GM21526 (cell line): ENCODE measurements around the gene CAPN5.
"Not testable (repeated sequence)": the region's sequence is repeated elsewhere in the genome, so short reads cannot be mapped to it uniquely, and the experiment has no call there.

ENCODE experiments used
- ATAC-seq: cut with Tn5 transposase; IDR thresholded peaks from one replicate; pipeline ENCODE4 v1.9.1; 2021; ENCODE audit warnings: moderate library complexity; ENCODE audit not compliant: unreplicated experiment, low FRiP score

Gene CAPN5

DNA sequence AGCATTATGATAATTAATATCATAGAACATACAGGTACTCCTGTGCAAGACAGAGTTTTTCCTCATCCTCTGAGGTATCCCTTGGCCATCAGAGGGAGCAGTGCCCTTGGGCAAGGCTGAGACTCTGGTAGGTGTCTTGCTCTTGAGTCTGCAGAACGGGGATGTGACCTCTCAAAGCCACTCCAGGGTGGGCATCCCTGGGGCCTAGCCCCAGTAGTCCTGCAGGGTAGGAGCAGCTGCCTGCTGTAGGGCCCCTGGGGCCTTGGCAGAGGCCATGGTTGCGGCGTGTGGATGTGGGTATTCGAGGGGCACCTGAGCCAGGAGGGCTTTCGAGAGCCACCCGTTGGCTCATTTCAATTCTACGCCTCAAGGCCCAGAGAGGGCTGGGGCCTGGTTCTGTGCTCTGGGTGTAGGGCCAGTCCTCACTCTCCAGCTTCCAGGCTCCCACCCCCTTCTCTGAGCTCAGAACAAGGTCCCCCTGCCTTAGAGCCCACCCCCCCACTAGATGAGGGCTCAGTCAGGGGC is 28.1 kb downstream of the CAPN5 start:
- no peak for ATAC-seq

DNA sequence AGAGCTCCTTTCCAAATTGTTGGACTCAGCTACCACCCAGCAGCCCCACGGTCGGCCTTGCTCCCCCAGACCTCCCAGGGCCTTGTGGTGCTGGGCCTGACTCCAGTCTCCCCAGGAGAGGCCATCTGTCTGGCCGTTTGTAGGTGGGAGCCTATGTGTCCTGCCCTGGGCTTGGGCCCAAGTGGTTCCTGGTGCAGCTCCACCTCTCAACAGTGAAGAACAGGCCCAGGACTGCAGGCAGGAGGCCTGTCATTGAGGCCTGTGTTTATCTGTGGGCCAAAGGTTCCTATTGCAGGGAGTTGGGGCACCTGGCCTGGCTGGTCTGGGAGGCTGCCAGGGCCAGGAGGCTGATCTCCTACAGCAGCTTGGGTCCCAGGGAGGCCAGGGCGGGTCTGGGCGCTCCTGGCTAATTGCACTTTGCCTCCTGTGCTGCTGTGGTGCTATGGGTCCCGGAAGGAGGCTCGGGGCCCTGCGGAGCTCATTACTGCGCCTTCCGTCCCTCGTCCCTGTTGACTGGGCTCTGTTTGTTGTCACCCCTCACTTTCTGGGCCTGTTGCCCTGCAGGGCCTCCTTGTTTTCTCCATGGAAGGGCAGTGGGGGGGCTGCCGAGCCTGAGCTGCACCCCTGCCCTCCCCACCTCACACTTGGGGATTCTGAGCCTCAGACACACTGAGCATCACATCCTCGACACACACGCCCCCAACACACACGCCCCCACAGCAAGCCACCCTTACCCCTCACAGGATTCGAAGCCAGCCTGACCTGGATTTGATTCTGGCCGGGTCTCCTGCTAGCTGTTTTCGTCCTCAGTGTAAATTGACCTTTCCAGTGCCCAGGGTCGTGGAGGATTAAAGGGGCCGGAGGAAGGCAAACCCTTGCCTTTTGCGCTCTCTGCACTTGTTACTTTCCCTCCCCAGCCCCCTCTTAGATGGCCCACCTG is 29.1 kb downstream of the CAPN5 start:
- no peak for ATAC-seq

DNA sequence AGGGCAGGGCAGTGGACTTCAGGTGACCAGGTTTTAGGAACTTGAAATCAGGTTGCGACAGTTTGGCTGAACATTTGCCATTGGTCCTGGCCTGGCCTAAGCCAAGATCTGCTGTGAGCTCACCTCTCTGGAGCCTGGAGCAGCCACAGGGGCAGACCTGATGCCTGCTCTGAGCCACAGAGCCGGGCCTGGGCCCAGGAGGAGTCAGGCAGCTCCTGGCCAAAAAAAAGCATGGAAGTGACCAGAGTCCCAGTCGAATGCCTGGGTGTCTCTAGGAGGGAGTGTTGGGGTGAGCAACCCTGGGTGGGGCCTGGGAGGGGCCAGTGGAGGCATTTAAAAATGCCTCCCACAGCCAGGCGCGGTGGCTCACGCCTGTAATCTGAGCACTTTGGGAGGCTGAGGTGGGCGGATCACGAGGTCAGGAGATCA is 29.8 kb downstream of the CAPN5 start:
- ATAC-seq = no peak

DNA sequence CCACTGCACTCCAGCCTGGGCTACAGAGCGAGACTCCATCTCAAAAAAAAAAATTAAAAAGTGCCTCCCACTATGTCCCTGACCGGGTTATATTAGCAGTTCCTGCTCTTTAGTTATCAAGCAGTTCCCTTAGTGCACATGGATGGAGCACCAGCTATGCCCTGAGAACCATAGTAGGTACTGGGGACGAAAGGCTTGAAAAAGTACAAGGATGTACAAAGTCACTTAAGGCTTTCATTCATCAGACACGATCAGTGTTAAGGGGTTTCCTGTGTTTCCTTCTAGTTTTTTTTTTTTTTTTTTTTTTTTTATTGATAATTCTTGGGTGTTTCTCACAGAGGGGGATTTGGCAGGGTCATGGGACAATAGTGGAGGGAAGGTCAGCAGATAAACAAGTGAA is 30.4 kb downstream of the CAPN5 start:
- not testable (repeated sequence) for ATAC-seq

DNA sequence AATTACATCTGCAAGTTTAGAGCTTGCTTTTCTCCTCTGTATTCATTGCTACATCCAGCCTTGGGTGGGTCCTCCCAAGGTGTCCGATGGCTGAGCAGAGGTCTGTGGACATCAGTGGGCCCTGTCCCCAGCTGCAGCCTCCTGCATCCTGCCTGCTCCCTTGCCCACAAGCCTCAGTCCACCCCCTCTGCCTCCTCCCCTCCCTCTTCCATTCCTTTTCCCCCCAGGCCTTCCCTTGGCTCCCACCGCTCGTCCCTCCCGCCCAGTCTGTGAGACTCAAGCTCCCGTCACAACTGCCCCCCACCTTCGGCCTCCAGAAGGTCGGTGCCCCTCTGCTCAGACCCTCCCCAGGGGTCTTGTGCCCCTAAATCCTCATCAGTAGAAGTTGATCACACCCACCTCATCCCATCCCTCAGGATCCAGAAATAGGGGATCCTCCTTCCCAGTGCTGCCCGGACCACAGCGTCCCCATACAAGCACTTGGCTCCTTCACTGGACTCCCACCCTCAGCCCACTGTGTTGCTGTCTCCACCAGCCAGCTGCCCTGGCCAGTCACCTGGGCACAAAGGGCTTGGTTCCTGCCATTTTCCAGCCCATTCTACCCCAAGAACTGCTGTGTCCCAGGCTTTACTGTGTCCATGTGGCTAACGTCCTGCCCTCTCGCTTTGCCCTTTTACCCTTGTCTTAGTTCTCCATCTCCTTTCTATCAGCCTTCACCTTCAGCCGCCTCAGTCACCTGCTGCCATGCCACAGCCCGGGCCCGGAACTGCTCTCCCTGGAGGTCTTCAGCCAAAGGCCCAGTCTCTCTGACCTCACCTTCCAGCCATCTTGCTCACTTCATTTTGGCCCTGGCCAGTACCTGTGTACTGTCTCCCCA is 33.6 kb downstream of the CAPN5 start:
- ATAC-seq = no peak

DNA sequence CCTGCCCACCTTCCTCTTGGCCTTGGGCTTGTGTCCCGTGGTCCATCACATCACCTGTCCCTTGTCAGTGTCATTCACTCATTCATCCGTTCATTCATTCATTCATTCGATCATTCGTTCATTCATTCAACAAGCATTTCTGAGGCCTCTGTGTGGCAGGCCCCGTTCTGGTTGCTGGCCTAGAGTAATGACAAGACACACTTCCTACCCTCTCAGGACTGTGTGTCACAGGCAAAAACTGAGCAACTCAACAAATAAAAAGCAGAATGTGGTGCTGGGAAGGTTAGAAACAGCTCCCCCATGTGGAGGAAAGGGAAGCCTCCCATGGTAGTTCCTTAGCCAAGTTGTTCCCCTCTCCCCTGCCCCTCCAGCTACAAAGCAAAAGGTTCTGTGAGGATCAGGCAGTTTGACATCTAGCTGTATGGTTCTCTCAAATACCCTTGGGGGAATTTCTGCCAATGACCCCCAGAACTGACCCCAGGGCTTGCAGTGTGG is 34.3 kb downstream of the CAPN5 start:
- no peak for ATAC-seq

DNA sequence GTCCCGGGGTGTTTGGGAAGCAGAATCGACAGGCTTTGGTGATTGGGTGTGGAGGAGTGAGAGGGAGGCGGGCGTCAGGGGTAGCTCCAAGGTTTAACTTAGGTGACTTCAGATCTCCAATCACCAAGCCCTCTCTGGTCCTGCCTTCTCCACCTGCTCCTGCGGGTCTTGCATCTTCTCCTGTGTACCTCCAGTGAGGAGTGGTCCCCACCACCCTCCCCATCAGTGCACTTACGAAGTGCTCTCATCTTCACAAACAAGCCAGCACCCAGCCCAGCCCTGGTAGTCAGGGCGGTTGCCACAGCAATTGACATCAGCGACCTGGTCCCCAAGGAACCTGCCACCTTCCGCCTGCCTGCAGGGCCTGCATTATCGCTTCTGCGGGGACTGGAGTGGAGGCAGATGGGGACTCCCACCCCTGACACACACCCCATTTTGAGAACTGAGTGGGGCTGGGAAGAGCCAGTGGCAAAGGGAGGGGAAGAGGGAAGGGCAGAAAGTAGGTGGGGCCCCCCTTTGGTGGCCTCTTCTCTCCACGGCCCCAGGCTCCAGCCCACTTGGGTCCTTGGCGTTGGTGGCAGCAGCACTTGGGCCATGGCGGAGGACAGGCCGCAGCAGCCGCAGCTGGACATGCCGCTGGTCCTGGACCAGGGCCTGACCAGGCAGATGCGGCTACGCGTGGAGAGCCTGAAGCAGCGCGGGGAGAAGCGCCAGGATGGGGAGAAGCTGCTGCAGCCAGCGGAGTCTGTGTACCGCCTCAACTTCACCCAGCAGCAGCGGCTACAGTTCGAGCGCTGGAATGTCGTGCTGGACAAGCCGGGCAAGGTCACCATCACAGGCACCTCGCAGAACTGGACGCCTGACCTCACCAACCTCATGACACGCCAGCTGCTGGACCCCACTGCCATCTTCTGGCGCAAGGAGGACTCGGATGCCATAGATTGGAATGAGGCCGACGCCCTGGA is 35.8 kb downstream of the CAPN5 start, which contains the start of gene OMP:
OMP (plus strand) TSS at position 595 of the 965 bp plus-strand sequence; CDS start at position 595, 0 bp downstream.
- no peak for ATAC-seq

DNA sequence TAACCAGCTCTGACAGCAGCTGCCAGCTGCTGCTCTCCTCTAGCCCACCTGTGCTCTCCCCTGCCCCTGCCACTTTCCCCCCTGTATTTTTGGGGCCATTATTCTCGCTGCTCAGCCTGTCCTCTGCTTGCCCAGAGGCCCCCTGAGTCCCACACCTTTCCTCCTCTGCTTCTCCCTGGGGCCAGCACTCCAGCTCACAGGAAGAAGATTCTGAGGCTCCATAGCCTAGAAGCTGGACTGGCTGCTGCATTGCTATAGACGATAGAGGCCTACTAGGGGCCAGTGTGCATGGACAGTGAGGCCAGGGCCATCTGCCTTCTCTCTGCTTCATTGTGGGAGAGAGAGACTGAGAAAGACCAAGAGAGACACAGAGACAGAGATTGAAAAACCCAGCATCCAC is 36.5 kb downstream of the CAPN5 start:
- no peak for ATAC-seq

DNA sequence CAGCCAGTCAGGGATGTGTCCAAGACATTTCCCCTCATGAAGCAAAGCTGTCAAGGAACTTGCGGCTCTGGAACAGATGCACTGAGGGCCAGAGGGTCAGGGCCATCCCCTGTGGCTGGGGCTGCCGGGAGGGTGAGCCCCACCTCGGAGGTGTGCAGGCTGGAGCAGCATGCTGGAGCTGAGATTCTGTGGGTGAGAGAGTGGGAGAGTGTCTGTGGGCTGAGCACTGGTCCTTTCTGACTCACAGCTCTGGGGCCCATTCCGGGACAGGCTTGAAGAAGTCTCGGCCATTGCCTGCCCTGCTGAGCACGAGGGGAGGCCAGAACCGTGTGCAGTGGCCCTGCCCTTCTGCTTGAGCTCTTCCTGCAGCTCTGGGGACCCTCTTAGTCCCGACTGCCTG is 38.0 kb downstream of the CAPN5 start:
- no peak for ATAC-seq

DNA sequence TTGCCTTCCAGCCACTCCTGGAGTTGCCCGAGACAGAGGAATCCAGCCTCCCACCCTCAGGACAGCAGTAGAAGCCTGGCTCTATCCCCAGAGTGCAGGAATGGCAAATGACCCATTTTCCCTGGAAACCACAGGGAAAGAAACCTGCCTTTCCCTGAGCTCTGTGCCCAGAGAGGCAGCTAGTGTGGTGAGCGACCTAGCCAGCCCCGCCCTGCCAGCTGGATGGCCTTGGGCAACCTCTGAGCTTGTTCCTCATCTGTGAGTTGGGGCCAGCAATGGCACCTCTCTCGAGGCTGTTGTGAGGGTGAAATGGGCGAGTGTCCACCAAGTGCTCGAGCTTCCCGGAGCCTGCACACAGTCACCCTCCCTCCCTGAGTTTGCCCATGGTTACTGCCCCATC is 39.5 kb downstream of the CAPN5 start:
- ATAC-seq = no peak

DNA sequence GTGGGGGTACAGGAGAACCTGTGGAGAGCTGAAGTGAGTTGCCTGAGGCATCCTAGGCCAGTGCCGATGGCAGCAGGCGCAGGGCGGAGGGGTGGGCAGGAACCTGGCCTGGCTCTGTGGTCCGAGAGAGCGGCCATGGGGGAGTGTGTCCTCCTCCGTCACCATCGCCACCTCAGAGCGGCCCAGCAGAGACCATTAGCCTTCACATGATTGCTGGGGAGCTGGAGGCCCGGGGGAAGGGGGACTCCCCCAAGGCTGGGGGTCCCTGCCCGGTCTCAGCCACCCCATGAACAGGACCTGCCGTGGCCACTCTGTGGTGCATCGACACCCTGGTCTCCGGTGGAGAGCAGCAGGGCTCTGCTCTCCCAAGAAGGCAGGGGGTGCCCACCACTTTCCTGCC is 40.0 kb downstream of the CAPN5 start:
- ATAC-seq = no peak

DNA sequence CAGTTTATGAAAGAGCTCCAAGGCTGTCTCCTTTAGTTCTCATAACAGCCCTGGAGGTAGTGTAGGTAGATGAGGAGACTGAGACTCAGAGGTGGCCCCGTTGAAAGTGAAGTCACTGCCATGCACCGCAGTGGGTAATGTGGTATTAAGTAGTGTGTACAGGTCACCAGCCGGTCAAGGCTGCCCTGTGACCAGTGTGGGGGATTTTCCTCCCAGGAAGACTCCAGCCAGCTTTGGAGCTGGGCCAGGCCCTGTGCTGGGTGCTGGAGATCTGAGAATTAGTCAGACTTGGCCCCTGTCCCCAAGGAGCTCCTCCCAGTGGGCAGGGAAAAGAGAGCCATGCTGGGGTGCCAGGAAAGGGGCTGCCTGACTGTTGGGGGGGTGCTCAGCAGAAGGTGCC is 41.2 kb downstream of the CAPN5 start:
- ATAC-seq = no peak

DNA sequence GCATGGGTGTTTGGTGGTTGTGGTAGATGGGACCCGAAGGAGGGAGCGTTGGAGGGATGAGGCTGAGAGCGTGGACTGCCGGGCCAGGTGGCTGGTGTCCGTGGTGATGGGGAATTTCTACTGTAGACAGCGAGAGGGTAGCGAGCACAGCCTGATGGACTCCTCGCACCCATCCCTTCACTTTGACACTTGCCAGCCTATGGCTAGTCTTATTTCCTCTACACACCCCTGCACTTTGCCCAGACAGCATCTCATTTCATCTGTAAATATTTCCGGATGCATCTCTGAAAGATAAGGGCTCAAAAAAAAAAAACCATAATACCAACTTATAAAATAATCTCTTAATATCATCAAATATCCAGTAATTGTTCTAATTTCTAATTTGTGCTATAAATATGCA is 41.7 kb downstream of the CAPN5 start:
- no peak for ATAC-seq

DNA sequence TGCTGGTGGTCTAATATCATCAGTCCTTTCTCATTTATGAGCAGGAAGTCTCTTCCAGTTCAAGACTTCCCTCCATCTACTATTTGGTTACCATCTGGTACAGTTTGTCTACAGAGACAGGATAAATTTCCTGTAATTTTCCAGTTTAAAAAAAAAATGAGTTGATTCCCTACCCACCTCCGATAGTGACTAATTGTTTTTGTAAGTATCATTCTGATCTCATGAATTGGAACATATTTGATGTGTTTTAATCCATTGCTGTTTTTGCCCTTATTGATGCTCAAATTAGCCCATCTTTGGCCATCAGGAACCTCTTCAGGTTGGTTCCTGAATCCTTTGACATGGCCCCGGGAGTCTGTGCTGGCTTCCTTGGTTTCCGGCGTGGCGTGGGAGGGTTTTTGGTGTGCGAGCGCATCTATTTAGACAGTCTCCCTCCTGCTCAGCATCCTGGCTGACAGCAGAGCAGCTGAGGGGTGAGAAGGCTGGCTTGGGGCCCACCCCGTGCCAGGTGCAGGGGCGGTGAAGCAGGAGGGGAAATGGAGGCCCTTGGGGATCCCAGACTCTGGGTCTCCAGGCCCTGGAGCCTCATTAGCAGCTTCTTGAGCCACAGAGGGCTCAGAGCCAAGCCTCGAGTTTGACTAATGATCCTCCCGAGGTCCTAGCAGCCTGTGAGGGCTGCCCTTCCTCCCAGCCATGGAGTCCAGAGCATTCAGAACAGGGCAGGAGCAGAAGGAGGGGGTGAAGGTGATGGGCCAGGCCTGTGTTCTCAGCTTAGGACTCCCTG is 42.7 kb downstream of the CAPN5 start:
- ATAC-seq = no peak

DNA sequence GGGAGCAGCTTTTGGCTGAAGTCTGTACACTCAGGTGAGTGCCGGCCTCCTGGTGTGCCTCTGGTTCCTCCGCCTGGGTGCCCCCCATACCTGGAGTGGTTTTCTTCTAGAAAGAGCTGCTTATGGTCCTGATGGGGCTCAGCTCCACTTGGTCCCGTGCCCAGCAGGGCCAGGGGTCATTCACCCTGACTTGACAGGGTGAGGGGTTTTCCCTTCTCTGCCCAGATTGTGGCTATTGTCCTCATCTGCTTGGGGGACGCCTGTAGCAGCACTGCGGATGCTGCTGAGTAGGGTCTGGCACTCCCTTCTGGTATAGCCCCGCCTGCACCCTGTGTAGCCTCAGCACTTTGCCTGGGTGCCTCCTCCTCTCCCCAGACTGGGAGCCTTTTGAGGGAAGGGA is 44.1 kb downstream of the CAPN5 start:
- ATAC-seq = no peak

DNA sequence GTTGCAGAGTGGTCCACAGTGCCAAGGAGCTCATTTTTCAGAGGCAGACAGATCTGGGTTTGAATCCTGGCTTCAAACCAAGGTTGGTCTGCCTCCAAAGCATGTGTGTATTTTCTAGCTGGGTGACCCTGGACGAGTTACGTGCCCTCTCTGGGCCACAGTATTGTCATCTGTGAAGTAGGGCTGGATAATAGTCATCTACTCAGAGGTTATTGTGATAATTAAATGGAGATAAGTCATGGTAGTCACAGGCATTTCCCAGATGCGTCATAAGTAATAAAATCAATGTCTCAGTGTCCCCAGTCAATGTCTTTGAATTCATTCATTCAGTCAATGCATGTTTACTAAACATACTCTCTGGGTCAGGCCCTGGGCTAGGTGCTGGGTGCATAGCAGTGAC is 44.5 kb downstream of the CAPN5 start:
- no peak for ATAC-seq

DNA sequence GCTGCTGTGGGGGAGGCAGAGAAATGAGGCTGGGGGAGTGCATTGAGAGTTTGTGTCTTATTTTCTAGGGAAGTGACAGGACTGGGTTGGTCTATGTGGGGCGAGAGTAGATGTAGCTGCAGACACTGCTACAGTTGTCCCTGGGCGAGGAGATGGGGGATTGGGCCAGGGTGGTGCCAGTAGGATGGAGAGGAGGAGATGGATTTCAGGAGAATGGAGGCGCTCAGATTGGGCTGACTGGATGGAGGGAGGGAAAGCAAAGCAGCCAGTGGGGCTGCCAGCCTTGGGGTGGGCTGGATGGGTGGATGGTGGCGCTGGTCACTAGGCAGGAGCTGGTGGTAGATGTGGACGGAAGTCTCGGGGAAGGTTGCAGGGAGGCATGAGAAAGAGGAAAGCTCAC is 45.2 kb downstream of the CAPN5 start:
- ATAC-seq = no peak

DNA sequence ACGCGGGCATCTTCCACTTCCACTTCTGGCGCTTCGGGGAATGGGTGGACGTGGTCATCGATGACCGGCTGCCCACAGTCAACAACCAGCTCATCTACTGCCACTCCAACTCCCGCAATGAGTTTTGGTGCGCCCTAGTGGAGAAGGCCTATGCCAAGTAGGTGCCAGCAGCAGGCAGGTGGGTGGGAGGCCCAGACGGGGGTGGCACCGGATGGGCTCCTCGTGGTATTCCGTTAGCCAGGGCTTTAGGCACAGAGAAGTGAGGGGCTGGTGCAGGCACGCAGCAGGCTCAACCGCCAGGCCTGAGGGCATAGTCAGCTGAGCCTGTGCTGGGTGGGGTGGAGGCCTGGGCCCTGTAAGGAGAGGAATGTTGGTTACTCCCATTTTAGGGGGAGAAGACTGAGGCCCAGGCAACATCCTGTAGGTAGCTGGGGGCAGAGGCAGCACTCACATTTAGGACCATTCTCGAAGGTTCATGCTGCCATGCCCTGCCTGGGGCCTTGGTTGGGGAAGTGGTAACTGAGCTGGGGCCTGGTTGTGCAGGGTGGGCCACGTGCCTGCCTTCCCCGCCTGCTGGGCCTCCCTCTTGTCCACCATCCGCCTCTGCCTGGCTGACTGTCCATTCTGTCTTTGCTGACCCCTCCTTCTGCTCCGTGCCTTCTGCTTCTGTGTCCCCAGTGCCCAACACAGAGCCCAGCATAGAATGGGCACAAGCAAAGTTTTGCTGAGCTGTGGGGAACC is 46.0 kb downstream of the CAPN5 start:
- ATAC-seq = no peak
